OCI-LY1 (cell line): Measurements from ENCODE around the gene CTDSPL.

Source experiments
- H2AFZ ChIP-seq: fragments of 200-600 bp; sonication (generic), shearing (Covaris generic); 2 replicates; pipeline ENCODE4 v1.6.0; 2014; ENCODE audit warnings: antibody characterized with exemption, mild to moderate bottlenecking, low read length
- H3F3A ChIP-seq: fragments of 200-600 bp; sonication (generic), shearing (Covaris generic); 2 replicates; pipeline ENCODE4 v1.6.0; 2014; ENCODE audit warnings: mild to moderate bottlenecking, antibody characterized with exemption, low read length, moderate library complexity; ENCODE audit not compliant: insufficient read depth
- H3K27ac ChIP-seq: fragments of 200-600 bp; sonication (generic); 2 replicates; pipeline ENCODE4 v1.5.1; 2014; ENCODE audit warnings: low read length, mixed run types, mild to moderate bottlenecking, low read depth; ENCODE audit not compliant: poor library complexity, severe bottlenecking
- H3K27me3 ChIP-seq: fragments of 200-600 bp; sonication (generic); 2 replicates; pipeline ENCODE4 v1.6.0; 2014; ENCODE audit warnings: antibody characterized with exemption, mild to moderate bottlenecking, low read length, moderate library complexity; ENCODE audit not compliant: insufficient read depth
- H3K36me3 ChIP-seq: fragments of 200-600 bp; sonication (generic); 2 replicates; pipeline ENCODE4 v1.6.1; 2014; ENCODE audit warnings: mild to moderate bottlenecking, antibody characterized with exemption, low read length, moderate library complexity, mixed read lengths; ENCODE audit not compliant: insufficient read depth
- H3K4me1 ChIP-seq: fragments of 200-600 bp; sonication (generic); 2 replicates; pipeline ENCODE4 v1.5.1; 2014; ENCODE audit warnings: mild to moderate bottlenecking, low read length, moderate library complexity; ENCODE audit not compliant: insufficient read depth, severe bottlenecking
- H3K4me2 ChIP-seq: fragments of 200-600 bp; sonication (generic), shearing (Covaris generic); 2 replicates; pipeline ENCODE4 v1.6.1; 2014; ENCODE audit warnings: low read length
- H3K4me3 ChIP-seq: fragments of 200-600 bp; sonication (generic); 2 replicates; pipeline ENCODE4 v1.5.1; 2014; ENCODE audit warnings: low read length, low read depth, mild to moderate bottlenecking, mixed read lengths; ENCODE audit not compliant: poor library complexity, severe bottlenecking
- H3K79me2 ChIP-seq: fragments of 200-600 bp; shearing (Covaris generic); 2 replicates; pipeline ENCODE4 v1.6.1; 2016; ENCODE audit warnings: mixed run types, low read length, mixed read lengths; ENCODE audit not compliant: insufficient read depth
- H3K9ac ChIP-seq: fragments of 200-600 bp; sonication (generic), shearing (Covaris generic); 2 replicates; pipeline ENCODE4 v1.6.1; 2014; ENCODE audit warnings: mild to moderate bottlenecking, low read length, mixed read lengths
- H3K9me2 ChIP-seq: fragments of 200-600 bp; sonication (generic), shearing (Covaris generic); 2 replicates; pipeline ENCODE4 v1.6.1; 2014; ENCODE audit warnings: low read depth, mild to moderate bottlenecking, low read length, mixed read lengths
- H3K9me3 ChIP-seq: fragments of 200-600 bp; shearing (Covaris generic); 2 replicates; pipeline ENCODE4 v1.6.1; 2014; ENCODE audit warnings: low read length, mixed read lengths
- H4K20me1 ChIP-seq: fragments of 200-600 bp; sonication (generic), shearing (Covaris generic); 2 replicates; pipeline ENCODE4 v1.6.0; 2016; ENCODE audit warnings: mild to moderate bottlenecking, low read length; ENCODE audit not compliant: insufficient read depth
- CTCF ChIP-seq: fragments of 200-600 bp; sonication (generic), shearing (Covaris generic); IDR thresholded peaks from 2 replicates; pipeline ENCODE4 v1.5.1; 2017; ENCODE audit warnings: mild to moderate bottlenecking, antibody characterized with exemption, low read length, moderate library complexity, mixed read lengths
- EZH2 ChIP-seq: fragments of 200-600 bp; sonication (generic), shearing (Covaris generic); IDR thresholded peaks from 2 replicates; pipeline ENCODE4 v1.8.0; 2017; ENCODE audit warnings: borderline replicate concordance, mixed run types, mild to moderate bottlenecking, antibody characterized with exemption, low read length, moderate library complexity, mixed read lengths

CTDSPL gene

GRCh38 chr3:37954881-37955280 lies 93.2 kb downstream of the CTDSPL start:
- Histone ChIP-seq H3K36me3 (no peaks in the 10 kb centered on the region), H3K4me2 (no peak overlapping the region), H3K4me1 (peaks cover 20% of the 10 kb centered on the region), H4K20me1 (no peaks in the 10 kb centered on the region), H3K79me2 (no peaks in the 10 kb centered on the region), H3K27ac (no peak overlapping the region), H3K9me2 (no peaks in the 10 kb centered on the region), H3F3A (no peaks in the 10 kb centered on the region), H3K9me3 (no peaks in the 10 kb centered on the region), H3K4me3 (no peak overlapping the region), H3K9ac (no peak overlapping the region), H3K27me3 (no peaks in the 10 kb centered on the region), H2AFZ (no peak overlapping the region)
- TF ChIP-seq CTCF (no peak), EZH2 (no peak)

- H3K4me1 ChIP-seq: peaks cover 20% of the 10 kb centered on the region
- H3K27me3 ChIP-seq: no peaks in the 10 kb centered on the region
- H4K20me1 ChIP-seq: no peaks in the 10 kb centered on the region
- H2AFZ ChIP-seq: no peak overlapping the region
- no peaks in the 10 kb centered on the region for H3K9me3 ChIP-seq
- H3K4me2 ChIP-seq: no peak overlapping the region
- TF ChIP-seq CTCF (no peak), EZH2 (no peak)
- H3K9me2 ChIP-seq: no peaks in the 10 kb centered on the region
- H3K36me3 ChIP-seq: no peaks in the 10 kb centered on the region
- H3K4me3 ChIP-seq: no peak overlapping the region
- no peak overlapping the region for H3K9ac ChIP-seq
- no peak overlapping the region for H3K27ac ChIP-seq
- H3F3A ChIP-seq: no peaks in the 10 kb centered on the region
- H3K79me2 ChIP-seq: no peaks in the 10 kb centered on the region
These were observed 94.4 kb downstream of the CTDSPL start for GRCh38 chr3:37955918-37956707.

- Histone ChIP-seq H3K9ac (no peak overlapping the region), H3K4me1 (peaks cover 20% of the 10 kb centered on the region), H3K27me3 (no peaks in the 10 kb centered on the region), H3K4me2 (no peak overlapping the region), H3K27ac (peak overlapping the region; percentile 19), H3K9me3 (no peaks in the 10 kb centered on the region), H3K36me3 (no peaks in the 10 kb centered on the region), H2AFZ (0 out of 2 replicates have a peak overlapping the region, but pooled peaks have one; percentile 41), H3K9me2 (no peaks in the 10 kb centered on the region), H4K20me1 (no peaks in the 10 kb centered on the region), H3K4me3 (no peak overlapping the region), H3F3A (no peaks in the 10 kb centered on the region), H3K79me2 (no peaks in the 10 kb centered on the region)
- TF ChIP-seq CTCF: no peak
- no peak for TF ChIP-seq EZH2
These were observed 95.3 kb downstream of the CTDSPL start for GRCh38 chr3:37956723-37957538.
